ENCODE data around the gene CLCN4.

The CLCN4 gene

DNA sequence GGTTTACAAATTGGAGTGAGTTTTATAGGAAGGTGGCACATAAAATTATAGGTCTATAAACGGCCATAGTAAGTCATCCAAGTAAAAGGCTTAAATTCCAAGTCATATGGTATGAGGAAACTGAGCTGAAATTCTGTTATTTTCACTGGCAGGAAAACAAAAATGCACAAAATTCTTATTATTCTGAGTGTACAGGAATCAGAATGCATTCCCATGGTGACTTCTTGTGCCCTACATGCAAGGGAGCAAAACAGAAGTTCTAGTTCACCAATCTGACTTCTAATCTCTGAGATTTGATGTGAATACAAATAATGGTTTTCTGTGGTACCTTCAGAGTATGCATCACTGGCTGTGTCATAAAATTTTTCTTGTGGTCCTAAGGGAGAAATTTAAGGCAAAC lies 102.9 kb downstream of the CLCN4 start:
- in situ Hi-C loops (cut with MboI; ENCODE audit: low pct_unique_long_range_greater_than_20kb, low sequenced_read_pairs), result no loop called here
- no peak for DNase-seq

DNA sequence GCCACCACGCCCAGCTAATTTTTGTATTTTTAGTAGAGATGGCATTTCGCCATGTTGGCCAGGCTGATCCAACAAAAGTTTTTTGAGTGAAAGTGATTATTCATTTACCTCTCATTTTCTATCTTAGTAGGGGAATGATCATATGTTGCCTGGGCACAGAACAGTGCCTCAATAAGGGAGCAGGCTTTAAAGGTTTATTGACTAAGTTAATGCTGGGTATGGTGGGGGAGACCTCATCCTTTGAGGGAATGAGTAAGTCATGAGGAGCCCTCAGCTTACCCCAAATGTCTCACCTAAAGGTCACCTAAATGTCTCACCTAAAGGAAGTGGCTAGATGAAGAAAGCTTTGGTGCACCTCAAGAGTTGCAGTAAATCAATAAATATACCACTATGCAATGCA lies 109.0 kb downstream of the CLCN4 start:
- DNase-seq, result no peak
- in situ Hi-C loops (cut with MboI; ENCODE audit: low pct_unique_long_range_greater_than_20kb, low sequenced_read_pairs), result no loop called here

DNA sequence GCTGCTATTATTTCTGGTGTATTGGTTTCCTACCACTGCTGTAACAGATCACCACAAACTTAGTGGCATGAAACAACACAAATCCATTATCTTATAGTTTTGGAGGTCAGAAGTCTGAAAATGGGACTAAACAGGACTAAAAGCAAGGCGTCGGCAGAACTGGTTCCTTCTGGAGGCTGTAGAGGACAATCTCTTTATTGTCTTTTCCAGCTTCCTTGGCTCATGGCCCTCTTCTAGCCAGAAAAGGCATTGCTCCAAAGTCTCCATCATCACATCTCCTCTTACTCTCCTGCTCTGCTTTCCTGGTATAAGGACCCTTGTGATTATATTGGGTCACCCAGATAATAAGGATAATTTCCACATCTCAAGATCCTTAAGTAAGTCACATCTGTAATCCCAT lies 121.9 kb downstream of the CLCN4 start:
- no peak for DNase-seq
- in situ Hi-C loops (cut with MboI; ENCODE audit: low pct_unique_long_range_greater_than_20kb, low sequenced_read_pairs), result no loop called here

DNA sequence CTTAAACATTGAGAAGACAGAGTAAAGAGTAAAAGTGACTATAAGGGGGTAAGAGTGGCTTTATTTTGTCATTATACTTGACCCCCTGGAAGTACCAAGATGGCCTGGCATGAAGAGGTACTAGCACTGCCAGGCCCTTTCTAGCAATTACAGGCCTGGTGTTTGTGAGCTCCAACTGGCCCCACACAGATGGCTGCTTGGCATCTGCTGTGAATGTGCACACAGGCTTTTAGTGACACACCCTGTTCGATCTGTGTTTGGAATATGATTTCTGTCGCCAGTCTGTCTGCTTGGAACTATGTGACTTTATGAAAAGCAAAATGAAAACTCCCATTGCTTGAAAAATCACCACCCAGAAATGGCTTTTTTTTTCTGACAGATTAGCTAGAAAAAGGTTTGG lies 123.3 kb downstream of the CLCN4 start:
- no peak for DNase-seq
- in situ Hi-C loops (cut with MboI; ENCODE audit: low pct_unique_long_range_greater_than_20kb, low sequenced_read_pairs), result no loop called here

DNA sequence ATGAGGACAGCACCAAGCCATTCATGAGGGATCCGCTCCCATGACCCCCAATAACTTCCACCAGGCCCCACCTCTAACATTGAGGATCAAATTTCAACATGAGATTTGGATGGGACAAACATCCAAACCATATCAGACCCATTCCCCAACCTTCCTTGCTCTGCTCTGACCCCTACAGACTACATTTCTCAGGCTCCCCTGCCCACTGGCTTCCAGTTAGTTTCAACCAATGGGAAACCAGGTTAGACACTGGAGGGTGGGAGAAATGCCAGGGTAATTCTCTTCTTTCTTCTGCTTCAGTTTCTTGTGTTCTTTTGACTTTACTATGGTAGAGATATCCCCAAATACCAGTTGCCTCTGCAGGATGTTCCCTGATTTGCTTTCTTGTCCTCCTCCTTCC lies 125.7 kb downstream of the CLCN4 start:
- no peak for DNase-seq
- in situ Hi-C loops (cut with MboI; ENCODE audit: low pct_unique_long_range_greater_than_20kb, low sequenced_read_pairs), result no loop called here

DNA sequence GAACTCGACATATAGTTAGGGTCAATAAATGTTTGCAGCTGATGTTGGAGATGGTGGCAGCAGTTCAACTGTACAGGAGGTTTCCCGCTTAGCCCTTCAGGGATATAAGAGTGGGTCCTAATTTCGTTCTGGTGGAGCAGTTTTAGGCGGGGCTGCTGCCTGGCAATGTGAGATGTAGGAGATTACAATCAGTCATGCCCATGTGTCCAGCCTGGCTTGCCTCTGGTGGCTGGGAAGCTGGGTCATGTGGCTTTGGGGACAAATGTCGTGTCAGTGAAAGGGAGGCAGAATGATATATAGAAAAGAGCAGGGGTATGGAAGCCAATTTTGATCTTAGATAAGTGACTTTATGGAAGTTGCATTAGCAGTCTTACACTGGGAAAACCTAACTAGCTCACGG lies 129.4 kb downstream of the CLCN4 start:
- no peak for DNase-seq
- in situ Hi-C loops (cut with MboI; ENCODE audit: low pct_unique_long_range_greater_than_20kb, low sequenced_read_pairs), result no loop called here

All from KBM-7 (cell line).